Breast epithelium (tissue), 3 donors: ENCODE results near the gene RNF135.

Source experiments
- CTCF ChIP-seq, 3 donors: fragments of 450-650 bp; IDR thresholded peaks; one replicate each; pipeline ENCODE4 v1.5.1; 2016 to 2017; ENCODE audit warnings: antibody characterized with exemption in 3 of 3, mild to moderate bottlenecking in 3 of 3, moderate library complexity in 3 of 3
- POLR2A ChIP-seq: fragments of 450-650 bp; IDR thresholded peaks from one replicate; pipeline ENCODE4 v1.6.1; 2016; ENCODE audit warnings: antibody characterized with exemption, mild to moderate bottlenecking, moderate library complexity
- POLR2AphosphoS5 ChIP-seq, 3 donors: sonication (generic); formaldehyde crosslinking; IDR thresholded peaks; one replicate each; pipeline ENCODE4 v1.6.1; 2017; ENCODE audit warnings: antibody characterized with exemption in 3 of 3

- TF ChIP-seq CTCF (IDR thresholded peaks at IDR 0.05): no peak
- no peak for TF ChIP-seq POLR2A
- TF ChIP-seq POLR2AphosphoS5 (IDR thresholded peaks at IDR 0.05): no peak
Measured at GRCh38 chr17:30952638-30953393, 18.0 kb upstream of the RNF135 start.
